GM21619 (cell line): ENCODE results near the gene DNM1L.
A peak's percentile ranks its signal among the peaks of the same experiment; 100 is the strongest.
"Not testable (repeated sequence)": the region's sequence is repeated elsewhere in the genome, so short reads cannot be mapped to it uniquely, and the experiment has no call there.

ENCODE experiments used
- ATAC-seq: cut with Tn5 transposase; IDR thresholded peaks from one replicate; pipeline ENCODE4 v1.9.1; 2021; ENCODE audit not compliant: unreplicated experiment

Gene DNM1L

DNA sequence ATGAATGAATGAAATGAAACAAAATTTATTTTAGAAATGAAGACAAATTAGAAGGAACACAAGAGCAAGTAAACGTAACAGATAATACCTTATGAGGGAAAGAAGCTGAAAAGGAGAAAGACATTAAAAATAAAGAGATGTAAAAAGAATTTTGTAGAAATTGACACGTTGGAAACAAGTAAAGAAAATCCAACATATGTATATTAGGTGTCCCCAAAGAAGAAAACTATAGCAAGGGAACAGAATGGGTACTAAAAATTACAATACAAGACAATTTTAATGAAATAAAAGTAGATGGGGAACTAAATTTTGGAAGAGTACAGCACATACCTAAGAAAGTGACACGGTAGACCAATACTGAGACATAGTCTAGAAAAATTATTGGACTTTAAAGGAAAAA is 16.7 kb downstream of the DNM1L start:
- no peak for ATAC-seq

DNA sequence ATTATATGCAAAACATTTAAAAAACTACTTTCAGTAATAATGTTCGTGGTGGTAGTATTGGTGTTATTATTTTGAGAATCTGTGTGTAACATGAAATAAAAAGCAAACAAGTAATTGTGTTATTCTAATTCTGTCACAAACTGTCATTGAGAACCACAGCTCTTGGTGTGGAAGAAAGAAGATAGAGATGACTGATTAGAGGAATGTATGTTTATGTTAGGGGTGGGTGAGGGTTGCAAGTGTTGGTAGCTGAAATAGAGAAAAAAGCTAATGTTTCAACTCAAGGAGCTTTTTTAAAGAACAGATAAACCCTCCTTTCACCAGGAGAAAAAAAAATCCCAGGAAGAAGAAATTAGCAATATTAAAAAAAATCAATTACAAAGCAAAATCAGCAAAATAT is 18.3 kb downstream of the DNM1L start:
- ATAC-seq, result no peak

DNA sequence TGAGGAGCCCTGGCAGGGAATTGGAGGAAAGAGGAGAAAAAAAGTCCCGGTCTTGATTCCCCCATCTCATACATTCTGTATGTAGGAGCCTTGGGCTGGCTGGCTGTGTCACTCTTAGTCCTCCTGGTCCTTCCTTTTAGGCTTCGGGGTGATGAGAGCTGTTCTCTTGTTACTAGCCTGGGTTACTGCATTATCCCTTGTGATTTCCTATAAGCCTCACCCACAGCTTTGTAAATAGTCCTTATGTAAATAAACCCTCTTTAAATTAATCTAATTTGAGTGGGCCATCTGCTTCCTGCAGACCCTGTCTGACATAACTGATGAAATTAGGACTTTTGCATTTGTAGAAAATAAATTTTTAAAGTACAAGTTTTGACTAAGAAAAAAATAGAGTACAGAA is 19.2 kb downstream of the DNM1L start:
- ATAC-seq, result no peak

DNA sequence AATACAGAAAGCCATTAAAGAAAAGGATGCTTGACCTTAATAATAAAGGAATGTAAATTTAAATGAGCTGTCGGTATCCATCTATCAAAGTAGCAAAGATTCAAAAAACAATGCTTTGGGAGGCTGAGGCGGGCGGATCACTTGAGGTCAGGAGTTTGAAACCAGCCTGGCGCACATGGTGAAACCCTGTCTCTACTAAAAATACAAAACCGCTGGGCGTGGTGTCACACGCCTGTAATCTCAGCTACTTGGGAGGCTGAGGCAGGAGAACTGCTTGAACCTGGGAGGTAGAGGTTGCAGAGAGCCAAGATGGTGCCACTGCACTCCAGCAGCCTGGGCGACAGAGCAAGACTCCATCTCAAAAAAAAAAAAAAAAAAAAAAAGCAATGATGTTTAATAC is 20.3 kb downstream of the DNM1L start:
- ATAC-seq, result not testable (repeated sequence)

DNA sequence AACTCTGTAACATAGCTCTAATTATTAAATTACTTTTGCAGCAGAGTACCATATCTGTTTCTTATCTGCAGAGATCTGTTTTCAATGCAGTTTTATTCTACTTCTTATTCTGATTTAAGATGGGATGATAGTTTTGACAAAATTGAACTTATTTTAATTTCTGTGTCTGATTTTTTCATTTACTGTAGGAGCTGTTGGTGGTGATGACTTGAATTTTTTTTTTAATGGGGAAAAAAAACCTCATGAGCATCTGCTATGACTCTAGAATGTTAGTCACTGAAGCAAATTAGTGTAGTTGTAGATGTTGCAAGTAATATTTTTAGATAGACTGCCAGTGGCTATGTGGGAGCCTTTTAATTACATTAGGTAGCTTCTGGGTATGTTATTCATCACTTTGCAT is 23.4 kb downstream of the DNM1L start:
- no peak for ATAC-seq

DNA sequence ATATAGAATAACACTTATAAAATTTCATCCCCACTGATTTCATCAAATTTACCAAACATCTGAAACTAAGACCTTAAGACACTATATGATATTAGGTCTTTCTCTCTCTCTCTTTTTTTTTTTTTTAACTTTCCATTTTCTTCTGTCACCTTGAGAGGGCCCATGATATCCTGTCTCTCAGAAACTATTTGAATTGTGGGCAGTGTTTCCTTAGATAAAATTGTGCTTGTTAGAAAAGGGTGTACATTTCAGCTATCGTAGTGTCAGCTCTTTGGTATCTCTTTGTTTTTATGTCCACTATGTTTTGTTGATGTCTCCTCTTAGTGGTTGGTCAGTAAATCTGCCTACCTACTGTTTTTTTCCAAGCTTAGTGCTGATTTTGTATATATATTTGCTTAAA is 23.8 kb downstream of the DNM1L start:
- ATAC-seq, result no peak

DNA sequence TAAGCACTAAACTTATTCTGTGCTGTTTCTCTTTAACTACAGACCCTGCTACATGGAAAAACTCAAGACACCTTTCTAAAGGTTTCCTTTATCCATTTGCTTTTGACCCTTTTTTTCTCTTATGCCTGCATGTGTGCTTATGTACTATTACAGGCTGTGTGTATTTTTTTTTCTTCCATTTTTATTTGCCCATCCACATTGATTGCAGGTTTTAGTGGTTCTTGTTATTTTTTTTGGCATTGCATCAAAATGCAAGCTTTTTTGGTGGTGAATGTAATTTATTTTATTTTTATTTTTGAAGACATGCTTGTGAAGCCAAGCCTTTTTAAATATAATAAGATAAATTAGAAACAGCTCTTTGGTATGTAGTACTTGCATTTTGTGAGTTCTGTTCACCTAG is 26.7 kb downstream of the DNM1L start:
- ATAC-seq, result no peak

DNA sequence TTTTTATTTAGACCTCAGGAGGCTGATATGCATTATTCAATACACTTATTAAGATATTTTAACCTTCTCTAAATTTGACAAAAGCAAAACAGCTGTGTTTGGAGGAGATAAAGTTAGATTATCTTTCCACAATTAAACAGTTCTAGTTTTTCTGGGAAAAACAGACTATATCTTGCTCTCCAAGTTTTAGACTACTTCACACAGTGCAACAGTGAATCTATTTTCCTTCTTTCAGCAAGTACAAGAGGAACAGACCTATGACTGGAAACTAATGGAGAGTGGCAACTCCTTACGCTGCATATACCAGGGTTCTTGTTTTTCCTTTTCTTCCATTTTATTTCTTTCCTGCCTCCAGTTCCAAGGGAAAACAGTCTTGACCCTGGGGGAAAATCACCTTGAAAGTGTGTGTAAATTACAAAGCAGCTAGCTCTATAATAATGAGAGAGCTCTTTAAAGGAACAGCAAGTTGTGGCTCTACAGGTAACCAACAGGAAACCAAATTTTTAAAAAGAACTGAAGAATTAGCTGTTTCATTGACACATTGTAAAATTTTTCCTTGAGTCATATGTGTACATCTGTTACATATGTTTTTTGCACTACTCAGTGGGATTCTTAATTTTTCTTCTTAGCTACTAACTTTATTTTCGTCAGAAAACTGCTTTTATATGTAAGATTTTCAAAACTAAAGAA is 27.4 kb downstream of the DNM1L start:
- no peak for ATAC-seq

DNA sequence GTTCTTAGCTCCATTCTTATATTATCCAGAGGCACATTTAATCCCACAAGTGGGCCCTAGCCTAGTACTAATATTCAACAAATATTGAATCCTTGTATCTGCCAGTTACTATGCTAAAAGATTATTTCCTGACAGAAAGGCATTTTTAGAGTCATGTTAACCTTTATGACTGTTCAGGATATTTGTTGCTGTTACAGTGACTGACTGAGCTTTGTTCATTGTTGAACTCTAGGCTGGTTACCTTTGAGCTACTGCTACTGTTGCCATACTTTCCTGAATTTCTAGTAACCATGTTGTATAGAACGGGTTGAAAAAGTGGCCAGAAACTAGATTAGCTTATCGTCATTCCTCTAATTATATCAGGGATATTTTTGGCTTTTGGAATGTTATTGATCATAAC is 29.8 kb downstream of the DNM1L start:
- ATAC-seq, result no peak

DNA sequence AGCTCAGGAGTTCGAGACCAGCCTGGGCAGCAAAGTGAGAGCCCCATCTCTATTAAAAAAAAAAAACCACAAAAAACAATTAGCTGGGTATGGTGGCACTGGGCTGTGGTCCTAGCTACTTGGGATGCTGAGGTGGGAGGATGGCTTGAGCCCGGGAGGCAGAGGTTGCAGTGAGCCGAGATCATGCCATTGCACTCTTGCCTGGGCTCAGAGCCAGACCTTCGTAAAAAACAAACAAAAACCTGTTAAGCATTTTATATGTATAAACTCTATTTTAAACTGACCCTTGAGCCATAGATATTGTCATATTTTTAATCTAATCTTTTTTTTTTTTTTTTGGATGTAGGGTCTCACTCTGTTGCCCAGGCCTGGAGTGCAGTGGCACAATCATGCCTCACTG is 35.7 kb downstream of the DNM1L start:
- no peak for ATAC-seq

DNA sequence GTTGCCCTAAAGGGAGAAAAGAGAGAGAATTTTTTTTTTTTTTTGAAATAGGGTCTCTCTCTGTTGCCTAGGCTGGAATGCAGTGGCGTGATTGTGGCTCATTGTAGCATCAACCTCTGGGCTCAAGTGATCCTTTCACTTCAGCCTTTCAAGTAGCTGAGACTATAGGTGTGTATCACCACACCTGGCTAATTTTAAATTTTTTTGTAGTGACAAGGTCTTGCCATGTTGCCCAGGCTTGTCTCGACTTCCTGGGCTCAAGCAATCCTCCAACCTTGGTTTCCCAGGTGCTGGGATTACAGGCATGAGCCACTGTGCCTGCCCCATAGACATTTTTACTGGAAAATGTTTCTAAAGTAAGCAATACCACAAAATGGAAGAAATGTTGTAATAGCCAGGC is 39.8 kb downstream of the DNM1L start:
- ATAC-seq, result no peak

DNA sequence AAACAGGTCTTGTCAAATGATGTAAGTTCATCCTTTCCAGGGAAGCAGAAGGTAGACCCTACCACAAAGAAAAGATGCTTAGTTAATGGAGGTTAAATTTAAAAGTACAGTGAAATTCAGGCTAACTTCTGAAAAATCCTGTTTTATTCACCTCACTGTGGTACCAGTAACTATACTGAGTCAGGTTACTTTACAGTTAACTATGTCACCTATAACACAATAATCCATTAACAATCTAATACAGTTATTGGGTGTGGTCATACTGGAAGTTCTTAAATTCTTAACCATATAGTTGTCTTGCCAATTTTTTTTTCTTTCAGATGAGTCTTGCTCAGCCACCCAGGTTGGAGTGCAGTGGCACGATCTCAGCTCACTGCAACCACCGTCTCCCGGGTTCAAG is 46.2 kb downstream of the DNM1L start:
- ATAC-seq, result not testable (repeated sequence)

DNA sequence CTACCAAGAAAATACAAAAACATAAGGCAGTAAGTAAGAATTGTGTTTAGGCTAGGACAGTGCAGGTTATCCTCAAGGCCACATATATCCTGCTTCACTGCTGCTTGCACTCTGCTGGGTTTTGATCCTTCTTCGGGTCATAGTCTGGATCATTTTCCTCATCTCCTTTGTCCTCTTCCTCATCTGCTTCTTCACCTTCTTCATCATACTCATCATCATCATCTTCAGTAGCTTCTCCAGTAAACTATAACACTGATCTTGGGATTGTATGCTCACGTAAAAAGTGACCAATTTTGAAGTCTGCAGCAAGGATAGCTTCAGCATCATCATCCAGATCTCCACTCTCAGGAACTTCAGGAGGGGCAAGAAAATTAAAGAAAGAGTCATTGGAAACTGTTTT is 47.2 kb downstream of the DNM1L start:
- ATAC-seq, result no peak

DNA sequence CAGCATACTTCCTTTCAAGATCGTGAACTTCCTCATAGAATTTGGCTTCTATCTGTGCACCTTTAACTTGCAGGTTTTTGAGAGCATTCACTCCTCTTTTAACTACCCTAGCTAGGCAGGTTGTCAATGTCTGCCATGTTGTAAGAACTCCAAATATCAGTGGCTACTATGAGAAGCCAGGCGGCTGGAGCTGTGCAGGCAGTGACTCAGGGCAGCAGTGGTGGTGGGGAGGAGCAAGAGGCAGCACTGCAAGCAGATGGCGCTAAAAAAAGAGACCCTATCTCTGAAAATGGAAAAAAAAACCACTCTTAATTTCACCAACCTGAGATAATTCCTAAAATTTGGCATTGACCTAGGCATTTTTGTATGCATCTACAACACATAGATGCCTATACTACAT is 48.1 kb downstream of the DNM1L start:
- ATAC-seq, result no peak

DNA sequence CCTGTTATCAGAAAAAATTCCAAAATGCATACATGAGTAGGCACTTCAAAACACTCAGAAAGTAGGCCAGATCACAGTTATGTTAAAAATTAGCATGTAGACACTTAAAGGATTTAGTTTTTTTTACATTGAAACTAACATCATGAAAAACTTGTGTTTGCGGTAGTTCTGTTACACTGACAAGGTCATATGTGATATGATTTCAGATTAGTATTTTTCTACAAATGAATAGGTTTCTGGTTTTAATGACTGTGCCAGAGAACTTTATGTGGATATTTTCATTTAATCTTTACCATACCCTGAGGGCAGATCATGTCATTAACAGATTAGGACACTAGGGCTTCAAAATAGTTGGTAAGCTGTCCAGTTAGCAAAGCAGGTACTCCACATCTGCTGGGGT is 55.9 kb downstream of the DNM1L start:
- no peak for ATAC-seq

DNA sequence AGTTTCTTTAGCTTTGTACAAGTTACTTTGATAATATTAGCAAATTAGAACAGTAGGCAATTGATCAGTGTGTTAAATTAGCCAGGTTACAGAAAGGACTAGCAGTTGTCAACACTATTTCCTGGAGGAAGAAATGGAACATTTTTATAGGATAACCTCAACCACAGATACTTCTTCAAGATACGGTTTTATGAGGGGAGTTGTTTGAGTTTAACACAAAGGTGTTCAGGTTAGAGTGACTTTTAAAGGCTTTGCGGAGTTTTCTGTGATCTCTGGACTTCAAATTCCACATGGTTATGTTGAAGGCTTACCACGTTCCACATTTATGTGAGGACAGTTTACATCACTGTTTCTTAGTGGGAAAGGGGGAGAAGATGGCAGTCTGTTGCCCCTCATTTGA is 57.3 kb downstream of the DNM1L start:
- ATAC-seq, result no peak

DNA sequence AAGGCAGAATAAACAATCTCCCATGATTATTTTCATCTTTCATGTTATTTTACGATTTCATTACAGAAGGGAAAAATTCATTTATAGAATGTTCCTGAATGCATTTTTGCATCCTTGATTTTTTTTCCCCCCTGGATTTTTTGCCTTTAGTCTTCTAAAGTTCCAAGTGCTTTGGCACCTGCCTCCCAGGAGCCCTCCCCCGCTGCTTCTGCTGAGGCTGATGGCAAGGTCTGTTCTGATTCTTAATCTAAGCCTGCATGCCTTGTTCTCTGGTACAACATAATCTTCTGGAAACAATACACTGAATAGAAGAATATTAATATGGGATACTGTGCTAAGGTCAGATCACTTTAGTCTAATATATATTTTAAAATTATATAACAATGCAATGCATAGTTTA is 58.6 kb downstream of the DNM1L start:
- no peak for ATAC-seq

DNA sequence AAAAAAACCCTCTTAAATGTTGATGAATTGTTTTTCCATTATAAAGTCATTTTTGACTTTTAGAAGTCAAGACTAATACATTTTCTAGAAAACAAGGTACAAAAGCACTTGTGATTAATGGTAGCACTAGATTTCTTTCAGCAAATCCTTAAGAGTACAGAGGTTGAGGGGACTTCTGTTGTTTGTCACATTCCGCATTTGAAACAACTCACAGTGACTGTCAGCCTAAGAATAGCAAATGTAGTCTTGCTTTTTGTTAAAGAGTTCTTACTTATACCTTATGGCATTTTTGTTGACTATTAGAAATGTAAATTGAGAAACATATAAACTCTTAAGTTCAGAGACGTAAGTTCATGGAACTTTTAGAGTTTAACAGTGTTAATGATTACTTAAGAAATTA is 60.2 kb downstream of the DNM1L start:
- ATAC-seq, result no peak

DNA sequence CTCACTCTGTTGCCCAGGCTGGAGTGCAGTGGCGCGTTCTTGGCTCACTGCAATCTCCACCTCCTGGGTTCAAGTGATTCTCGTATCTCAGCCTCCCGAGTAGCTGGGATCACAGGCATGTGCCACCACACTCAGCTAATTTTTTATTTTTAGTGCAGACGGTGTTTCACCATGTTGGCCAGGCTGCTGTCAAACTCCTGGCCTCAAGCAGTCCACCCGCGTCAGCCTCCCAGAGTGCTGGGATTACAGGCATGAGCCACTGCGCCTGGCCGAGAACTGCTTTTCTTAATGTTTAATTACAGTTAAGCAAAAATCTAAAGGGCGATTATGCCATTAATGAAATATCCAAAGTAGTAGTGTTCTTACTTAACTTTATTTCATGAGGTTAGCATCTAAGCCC is 63.0 kb downstream of the DNM1L start:
- no peak for ATAC-seq

DNA sequence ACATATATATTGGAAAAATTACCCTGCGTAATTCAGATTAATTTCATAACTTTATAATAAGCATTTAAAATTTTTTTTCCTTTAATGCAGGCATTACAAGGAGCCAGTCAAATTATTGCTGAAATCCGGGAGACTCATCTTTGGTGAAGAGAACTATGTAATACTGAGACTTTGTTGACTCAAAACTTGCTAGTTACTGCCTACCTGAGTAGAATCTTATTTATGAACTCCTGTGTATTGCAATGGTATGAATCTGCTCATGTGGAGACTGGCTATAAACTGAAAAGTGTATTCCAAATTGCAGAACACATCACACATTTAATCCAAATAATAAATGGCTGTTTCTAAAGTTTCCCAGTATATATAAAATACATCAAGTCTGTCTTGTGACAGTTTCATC is 64.2 kb downstream of the DNM1L start:
- ATAC-seq, result no peak

DNA sequence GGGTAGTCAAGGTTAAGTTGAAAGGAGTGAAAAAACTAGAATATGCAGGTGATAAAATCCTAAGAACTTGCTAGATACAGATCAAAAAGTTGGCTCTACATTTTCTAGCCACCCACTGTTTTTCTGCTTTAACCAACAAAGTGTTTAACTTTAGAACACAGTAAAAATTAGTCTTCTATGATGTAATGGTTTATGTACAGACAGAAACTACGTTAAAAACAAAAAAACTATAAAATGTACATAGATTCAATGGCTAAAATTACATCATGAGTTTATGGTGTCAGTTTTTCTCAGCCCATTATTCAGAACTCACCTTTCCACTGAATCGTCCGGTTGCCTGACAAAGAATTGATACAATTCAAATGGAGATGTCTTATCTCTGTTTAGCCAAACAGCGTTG is 74.5 kb downstream of the DNM1L start:
- ATAC-seq, result no peak

DNA sequence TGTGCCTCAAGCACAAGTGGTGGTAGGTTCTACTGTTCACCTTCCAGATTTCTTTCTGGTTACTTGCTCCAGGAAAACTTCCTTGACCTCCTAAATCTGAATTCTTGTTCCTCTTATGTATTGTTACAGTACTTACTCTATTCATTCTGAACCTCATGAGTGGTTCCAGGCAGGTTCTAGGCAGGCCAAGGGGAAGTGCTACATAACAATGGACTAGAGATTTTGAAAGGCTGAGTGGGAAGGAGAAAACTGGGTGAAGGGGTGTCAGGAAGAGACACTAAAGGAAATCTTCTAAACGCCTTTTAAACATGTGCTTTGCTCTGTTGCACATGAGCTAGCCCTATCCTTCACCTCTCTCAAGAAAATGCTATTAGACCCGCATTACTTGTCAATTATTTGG is 75.0 kb downstream of the DNM1L start:
- ATAC-seq, result no peak

DNA sequence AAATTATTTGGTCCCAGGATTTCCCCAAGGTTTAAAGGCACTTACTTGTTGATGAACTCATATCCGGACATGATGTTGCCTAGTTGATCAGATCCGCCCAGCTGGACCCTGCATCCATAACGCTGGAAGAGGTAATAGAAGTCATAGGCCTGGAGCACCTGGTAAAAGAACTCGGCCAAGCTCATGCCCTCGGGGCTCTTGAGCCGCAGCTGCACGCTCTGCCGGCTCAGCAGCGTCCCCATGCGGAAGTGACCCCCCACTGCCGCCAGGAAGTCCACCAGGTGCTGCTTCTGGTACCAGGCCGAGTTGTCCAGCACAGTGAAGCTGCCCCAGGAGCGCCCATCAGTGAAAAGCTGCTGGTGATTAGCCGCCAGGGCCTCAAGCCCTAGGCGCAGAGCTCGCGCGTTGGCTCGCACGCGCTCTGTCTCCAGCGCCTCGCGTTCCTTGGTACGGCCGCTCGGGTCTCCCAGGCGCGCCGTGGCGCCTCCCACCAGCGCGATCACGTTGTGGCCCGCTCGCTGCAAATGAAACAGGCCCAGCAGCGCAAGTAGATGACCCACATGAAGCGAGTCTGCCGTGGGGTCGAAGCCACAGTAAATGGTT is 76.1 kb downstream of the DNM1L start:
- peak; percentile 67 for ATAC-seq
